Osteoblast (primary cell): ENCODE measurements around the gene CNN2. TPM values are rescaled to one million over a fixed set of nuclear protein-coding genes. Genes with fewer than 3 reads are reported as not detected.
A peak's percentile ranks its signal among the peaks of the same experiment; 100 is the strongest.

Experiments used
- DNase-seq: peaks from one replicate; pipeline ENCODE4 v3.0.0; 2011; ENCODE audit warnings: low spot score, mixed read lengths; ENCODE audit not compliant: insufficient read length; ENCODE audit errors: missing footprints
- H2AFZ ChIP-seq: 2 replicates; pipeline ENCODE4 v1.6.0; 2011; ENCODE audit warnings: mild to moderate bottlenecking, low read length
- H3K27ac ChIP-seq: 2 replicates; pipeline ENCODE4 v1.5.1; 2011; ENCODE audit warnings: mild to moderate bottlenecking, low read depth, low read length, moderate library complexity
- H3K27me3 ChIP-seq: 2 replicates; pipeline ENCODE4 v1.6.0; 2012; ENCODE audit warnings: mild to moderate bottlenecking, control low read depth, inconsistent platforms, low read length, moderate library complexity; ENCODE audit not compliant: insufficient read depth
- H3K36me3 ChIP-seq: 2 replicates; pipeline ENCODE4 v1.5.1; 2011; ENCODE audit warnings: mild to moderate bottlenecking, low read length, control low read depth, moderate library complexity; ENCODE audit not compliant: insufficient read depth
- H3K4me1 ChIP-seq: 2 replicates; pipeline ENCODE4 v1.5.1; 2011; ENCODE audit warnings: mild to moderate bottlenecking, low read length, control low read depth, moderate library complexity; ENCODE audit not compliant: insufficient read depth
- H3K4me2 ChIP-seq: 2 replicates; pipeline ENCODE4 v1.6.0; 2011; ENCODE audit warnings: mild to moderate bottlenecking, low read length; ENCODE audit not compliant: insufficient read depth
- H3K4me3 ChIP-seq: fragments of 200-600 bp; sonication (generic); 3 replicates; pipeline ENCODE4 v1.5.1; 2012; ENCODE audit warnings: mild to moderate bottlenecking, low read length, inconsistent platforms; ENCODE audit not compliant: insufficient read depth
- H3K79me2 ChIP-seq: 2 replicates; pipeline ENCODE4 v1.6.0; 2012; ENCODE audit warnings: mild to moderate bottlenecking, low read length, control low read depth, inconsistent platforms; ENCODE audit not compliant: insufficient read depth
- H3K9me3 ChIP-seq: 2 replicates; pipeline ENCODE4 v1.5.1; 2011; ENCODE audit warnings: low read depth, low read length, control low read depth
- H4K20me1 ChIP-seq: 2 replicates; pipeline ENCODE4 v1.6.0; 2012; ENCODE audit warnings: mild to moderate bottlenecking, low read length, control low read depth; ENCODE audit not compliant: insufficient read depth
- CTCF ChIP-seq: IDR thresholded peaks from 2 replicates; pipeline ENCODE4 v1.5.1; 2011; ENCODE audit warnings: mild to moderate bottlenecking, low read depth, low read length, moderate library complexity; ENCODE audit errors: extremely low read depth
- total RNA-seq: library from RNA; depleted of rRNA; stranded (reverse); fragments of >200 nt; gene quantifications from 2 replicates; pipeline ENCODE4 v1.2.3, GENCODE V29; 2012

The CNN2 gene
- total RNA-seq, 1 donor, result 594 TPM

DNA sequence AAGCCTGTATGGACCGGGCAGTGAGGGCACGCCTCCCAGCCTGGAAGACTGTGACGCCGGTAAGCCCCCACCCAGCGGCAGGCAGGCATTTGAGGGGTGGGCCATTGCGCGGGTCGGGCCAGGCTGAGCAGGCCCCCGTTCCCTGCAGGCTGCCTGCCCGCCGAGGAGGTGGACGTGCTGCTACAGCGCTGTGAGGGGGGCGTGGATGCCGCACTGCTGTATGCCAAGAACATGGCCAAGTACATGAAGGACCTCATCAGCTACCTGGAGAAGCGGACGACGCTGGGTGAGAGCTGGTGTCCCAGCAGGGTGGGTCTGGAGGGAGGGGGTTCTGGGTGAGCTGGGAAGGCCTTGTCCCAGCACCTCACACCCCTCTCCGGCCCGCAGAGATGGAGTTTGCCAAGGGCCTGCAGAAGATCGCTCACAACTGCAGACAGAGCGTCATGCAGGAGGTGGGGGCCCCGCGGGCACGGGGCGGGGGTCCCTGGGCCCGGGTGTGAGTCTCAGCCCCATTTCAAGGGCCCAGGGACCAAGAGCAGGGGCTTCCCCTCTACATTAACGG is 47.6 kb downstream of the CNN2 start:
- no peak for TF ChIP-seq CTCF

GRCh38 chr19:1074544-1075283 is 48.3 kb downstream of the CNN2 start:
- H3K27me3 ChIP-seq, result peaks cover 23% of the 10 kb centered on the region
- no peak overlapping the region for H3K4me2 ChIP-seq
- TF ChIP-seq CTCF, result no peak
- no peak overlapping the region for H2AFZ ChIP-seq
- H3K4me3 ChIP-seq, result no peak overlapping the region
- no peak for DNase-seq
- no peaks in the 10 kb centered on the region for H3K79me2 ChIP-seq
- H4K20me1 ChIP-seq, result no peaks in the 10 kb centered on the region
- no peaks in the 10 kb centered on the region for H3K36me3 ChIP-seq
- H3K4me1 ChIP-seq, result no peaks in the 10 kb centered on the region
- H3K27ac ChIP-seq, result no peak overlapping the region
- no peaks in the 10 kb centered on the region for H3K9me3 ChIP-seq

More for the DNA sequence above, 47.6 kb downstream of the CNN2 start:
- Histone ChIP-seq H4K20me1 (no peaks in the 10 kb centered on the region), H3K4me1 (no peaks in the 10 kb centered on the region), H2AFZ (no peak overlapping the region), H3K79me2 (no peaks in the 10 kb centered on the region), H3K9me3 (no peaks in the 10 kb centered on the region), H3K36me3 (no peaks in the 10 kb centered on the region), H3K27ac (no peak overlapping the region), H3K4me2 (no peak overlapping the region), H3K27me3 (peaks cover 28% of the 10 kb centered on the region), H3K4me3 (no peak overlapping the region)
- no peak for DNase-seq

GRCh38 chr19:1076046-1076386 is 49.6 kb downstream of the CNN2 start:
- Histone ChIP-seq H3K4me2 (no peak overlapping the region), H2AFZ (no peak overlapping the region), H3K27me3 (peaks cover 10% of the 10 kb centered on the region), H3K4me3 (no peak overlapping the region), H3K27ac (no peak overlapping the region), H3K79me2 (no peaks in the 10 kb centered on the region), H3K9me3 (no peaks in the 10 kb centered on the region), H4K20me1 (no peaks in the 10 kb centered on the region), H3K4me1 (no peaks in the 10 kb centered on the region), H3K36me3 (no peaks in the 10 kb centered on the region)
- no peak for DNase-seq
- TF ChIP-seq CTCF, result no peak

DNA sequence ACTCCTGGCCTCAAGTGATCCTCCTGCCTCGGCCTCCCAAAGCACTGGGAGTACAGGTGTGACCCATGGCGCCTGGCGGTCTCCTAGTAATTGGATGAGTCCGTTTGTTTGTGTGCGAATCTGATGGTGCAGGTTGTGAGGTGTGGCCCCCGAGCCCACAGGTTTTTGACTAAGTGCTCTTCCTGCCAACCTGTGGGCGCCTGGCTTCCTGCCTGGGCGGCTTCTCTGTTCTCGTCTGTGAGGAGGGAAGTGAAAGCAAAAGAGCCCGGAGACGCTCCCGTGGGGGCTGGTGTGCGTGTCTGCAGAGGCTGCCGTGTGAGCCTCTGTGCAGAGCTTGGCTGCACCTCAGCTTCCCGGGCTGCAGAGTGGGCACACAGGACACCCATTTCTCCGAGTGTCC is 50.5 kb downstream of the CNN2 start:
- H2AFZ ChIP-seq, result no peak overlapping the region
- no peaks in the 10 kb centered on the region for H3K9me3 ChIP-seq
- no peak overlapping the region for H3K4me3 ChIP-seq
- H3K27ac ChIP-seq, result no peak overlapping the region
- no peak overlapping the region for H3K4me2 ChIP-seq
- no peaks in the 10 kb centered on the region for H3K36me3 ChIP-seq
- peaks cover 3% of the 10 kb centered on the region for H3K27me3 ChIP-seq
- no peaks in the 10 kb centered on the region for H3K79me2 ChIP-seq
- H4K20me1 ChIP-seq, result no peaks in the 10 kb centered on the region
- no peaks in the 10 kb centered on the region for H3K4me1 ChIP-seq
- DNase-seq, result peak; percentile 97
- no peak for TF ChIP-seq CTCF
